HG03139 (cell line): ENCODE measurements around the gene PDGFRB.

Experiments
- ATAC-seq: cut with Tn5 transposase; IDR thresholded peaks from one replicate; pipeline ENCODE4 v1.9.1; 2021; ENCODE audit not compliant: unreplicated experiment

Gene PDGFRB

DNA sequence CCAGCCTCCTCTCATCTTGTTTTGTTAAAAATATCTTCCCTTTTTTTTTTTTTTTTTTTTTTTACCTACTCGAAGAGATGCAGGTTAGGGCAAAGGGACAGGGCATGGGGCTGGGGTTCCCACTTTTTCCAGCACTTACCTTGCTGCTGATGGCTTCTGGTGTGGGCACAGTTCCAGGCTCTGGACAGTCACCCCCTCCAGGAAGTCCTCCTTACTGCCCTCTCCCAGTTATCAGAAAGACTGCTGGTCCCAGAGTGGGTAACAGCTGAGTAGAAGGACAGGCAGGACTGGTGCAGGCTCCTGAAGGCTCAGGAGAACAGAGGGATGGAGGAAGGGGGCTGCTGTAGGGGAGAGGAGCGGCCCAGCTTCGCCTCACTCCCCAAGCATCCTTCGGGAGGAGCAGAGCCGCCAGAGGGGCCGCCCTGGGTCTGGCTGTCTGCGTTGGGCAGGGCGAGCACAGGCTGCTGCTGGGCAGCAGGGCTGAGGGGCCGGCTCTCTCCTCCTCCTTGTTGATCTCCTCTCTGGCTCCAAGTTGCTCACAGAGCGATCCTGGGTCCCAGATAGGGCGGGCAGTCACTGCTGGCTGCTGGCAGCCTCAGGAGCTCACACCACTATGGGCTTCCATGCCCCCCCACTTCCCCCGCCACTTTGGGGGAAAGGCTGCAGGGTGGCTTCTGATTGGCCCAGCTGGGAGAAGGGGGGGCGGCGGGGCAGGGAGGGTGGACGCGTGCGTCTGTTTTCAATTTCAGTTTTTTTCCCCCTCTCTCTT is at the start of gene PDGFRB:
PDGFRB (minus strand) TSS at position 588 of the 769 bp plus-strand sequence. CDS start 18,798 bp downstream, outside the sequence.
- ATAC-seq, result peak; percentile 55

DNA sequence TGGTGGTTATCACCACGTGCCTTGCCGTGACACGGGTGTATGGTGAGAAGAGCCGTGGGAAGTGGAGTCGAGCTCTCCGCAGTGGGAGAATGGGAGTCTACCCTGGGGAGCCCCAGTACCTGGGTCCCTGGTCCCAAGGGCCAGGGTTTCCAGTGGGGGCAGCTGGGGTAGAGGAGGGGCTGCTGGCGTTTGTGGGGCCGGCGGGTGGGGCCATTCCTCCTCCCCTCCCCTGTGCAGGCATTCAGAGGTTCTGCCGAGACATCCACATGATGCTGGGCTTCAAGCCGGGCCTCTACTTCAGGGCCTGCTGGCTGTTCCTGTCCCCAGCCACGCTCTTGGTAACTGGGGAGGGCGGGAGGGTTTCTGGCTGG is 48.9 kb upstream of the PDGFRB start:
- no peak for ATAC-seq

DNA sequence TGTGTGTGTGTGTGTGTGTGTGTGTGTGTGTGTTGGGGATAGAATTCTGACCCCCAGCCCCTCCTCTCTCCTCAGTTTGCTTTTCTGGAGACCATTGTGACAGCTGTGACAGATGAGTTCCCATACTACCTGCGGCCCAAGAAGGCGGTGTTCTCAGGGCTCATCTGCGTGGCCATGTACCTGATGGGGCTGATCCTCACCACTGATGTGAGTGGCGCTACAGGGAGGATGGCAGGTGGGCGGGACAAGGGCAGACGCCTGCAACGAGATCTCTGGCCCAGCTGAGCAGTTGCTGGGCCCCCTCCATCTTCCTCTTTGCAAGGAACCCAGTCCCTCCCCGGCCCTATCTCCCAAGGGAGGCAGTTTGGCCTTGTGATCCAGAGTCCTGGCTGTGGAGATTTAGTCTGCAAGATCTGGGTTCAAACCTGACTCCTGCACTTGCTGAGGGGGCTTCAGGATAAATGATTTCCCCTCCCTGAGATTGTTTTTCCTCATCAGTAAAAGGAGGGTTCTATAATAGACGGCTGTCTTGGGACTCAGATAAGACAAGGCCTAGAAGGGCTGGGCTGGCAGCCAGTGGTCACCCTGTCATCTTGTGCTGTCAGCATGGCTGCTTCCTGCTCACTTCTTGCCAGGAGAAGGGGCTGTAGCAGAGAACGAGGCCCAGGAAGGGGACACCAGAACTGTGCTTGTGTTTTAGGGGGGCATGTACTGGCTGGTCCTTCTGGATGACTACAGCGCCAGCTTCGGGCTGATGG is 48.4 kb upstream of the PDGFRB start:
- no peak for ATAC-seq

DNA sequence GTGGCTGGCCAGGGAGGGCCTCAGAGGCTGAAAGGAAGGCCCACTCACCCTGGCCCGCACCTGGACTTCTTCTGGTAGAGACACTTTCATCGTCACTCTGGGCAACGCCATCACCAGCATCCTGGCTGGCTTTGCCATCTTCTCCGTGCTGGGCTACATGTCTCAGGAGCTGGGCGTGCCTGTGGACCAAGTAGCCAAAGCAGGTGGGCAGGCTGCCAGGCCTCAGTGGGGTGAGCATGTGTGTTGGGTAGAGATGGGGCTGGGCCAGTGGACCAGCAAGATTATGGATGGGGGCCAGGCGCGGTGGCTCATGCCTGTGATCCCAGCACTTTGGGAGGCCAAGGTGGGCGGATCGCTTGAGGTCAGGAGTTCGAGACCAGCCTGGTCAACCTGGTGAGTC is 46.9 kb upstream of the PDGFRB start:
- ATAC-seq, result no peak

DNA sequence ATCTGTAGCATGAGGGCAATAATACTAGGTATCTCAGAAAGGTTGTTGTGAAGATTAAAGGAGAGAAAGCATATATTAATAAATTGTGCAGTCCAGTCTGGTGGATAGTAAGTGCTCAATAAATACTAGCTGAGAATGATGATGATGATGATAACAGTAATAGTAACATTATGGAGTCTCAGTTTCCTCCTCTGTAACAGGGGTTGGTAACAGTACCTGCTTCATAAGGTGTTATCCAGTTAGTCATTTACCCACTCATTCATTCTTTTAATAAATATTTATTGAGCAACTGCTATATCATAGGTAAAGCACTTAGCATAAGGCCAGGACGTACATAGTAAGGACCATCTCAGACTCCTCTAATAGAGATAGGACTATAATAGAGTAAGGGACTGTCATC is 41.8 kb upstream of the PDGFRB start:
- no peak for ATAC-seq

- ATAC-seq, result no peak
Observed at GRCh38 chr5:150196986-150197385, 41.3 kb upstream of the PDGFRB start.

- ATAC-seq, result no peak
Observed at GRCh38 chr5:150196514-150196913, 40.9 kb upstream of the PDGFRB start.

- no peak for ATAC-seq
Observed at GRCh38 chr5:150195736-150196485, 40.3 kb upstream of the PDGFRB start.

DNA sequence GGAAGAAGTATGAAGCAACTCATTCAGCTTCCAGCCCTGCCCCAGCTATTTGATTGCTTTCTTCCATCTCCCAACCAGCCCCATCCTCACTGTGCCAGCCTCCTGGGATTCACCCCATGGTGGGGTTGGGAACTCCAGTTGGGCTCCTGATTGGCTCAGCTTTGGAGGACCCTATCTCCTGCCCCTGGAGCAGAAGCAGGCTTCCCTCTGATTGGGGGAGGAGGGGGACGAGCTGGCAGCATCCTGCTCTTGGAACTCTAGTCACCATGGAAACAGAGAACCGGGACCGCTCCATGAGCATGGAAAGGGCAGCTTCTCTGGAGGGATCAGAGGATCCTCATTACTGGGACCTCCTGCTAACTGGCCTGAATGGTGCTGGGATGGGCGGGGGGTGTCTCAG is 36.8 kb upstream of the PDGFRB start:
- ATAC-seq, result no peak

DNA sequence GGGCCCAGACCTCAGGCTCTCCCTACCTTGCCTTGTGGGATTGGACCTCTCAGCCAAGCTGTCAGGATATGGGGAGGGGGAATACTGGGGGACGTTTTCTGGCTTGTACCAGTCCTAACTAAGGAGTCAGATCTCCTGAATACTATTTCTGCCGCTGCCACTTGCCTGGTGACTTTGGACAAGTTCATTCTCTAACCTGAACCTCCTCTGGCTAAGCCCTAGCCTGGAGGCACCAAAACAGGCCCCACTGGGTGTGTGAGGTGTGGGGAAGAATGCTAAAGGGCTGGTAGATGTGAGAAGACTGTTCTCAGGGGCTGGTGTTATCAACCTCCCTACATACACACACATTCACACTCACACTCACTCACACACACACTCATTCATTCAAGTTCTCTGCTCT is 35.3 kb upstream of the PDGFRB start:
- ATAC-seq, result no peak

GRCh38 chr5:150190503-150190979 is 34.9 kb upstream of the PDGFRB start:
- ATAC-seq, result no peak

DNA sequence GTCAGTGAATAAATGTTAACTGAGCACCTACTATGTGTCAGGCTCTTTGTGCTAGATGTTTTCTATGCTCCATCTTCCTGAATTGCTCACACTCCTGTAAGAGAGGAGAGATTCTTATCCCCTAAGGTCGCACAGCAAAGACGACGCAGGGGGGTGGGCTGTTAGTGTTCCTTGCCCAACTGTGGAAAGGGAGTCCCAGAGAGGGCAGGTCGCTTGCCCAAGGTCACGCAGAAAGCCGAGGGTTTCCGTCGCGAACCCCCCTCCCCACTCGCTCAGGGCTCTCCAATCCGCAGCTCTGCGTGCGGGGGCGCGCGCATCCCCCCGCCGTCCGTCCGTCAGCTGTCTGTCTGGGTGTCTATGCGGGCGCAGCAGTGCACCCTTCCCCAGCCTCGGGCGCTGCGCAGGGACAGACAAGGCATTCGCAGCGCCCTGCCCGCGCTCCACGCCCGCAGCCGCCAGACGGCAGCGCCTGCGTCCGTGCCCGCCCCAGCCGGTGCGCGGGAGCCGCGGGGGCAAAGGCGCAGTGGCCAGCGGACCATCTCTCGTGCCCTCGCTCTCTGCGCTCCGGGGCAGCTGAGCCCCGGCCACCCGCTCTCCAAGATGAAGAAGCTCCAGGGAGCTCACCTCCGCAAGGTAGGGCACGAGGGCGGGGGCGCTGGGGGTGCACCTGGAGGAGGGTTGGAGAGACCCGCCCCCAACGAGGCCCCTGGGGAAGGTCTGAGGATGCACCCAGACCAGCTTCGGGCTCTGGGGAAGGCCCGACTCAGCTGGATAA is 34.3 kb upstream of the PDGFRB start, which contains the start of gene SLC6A7:
SLC6A7 (plus strand) TSS at position 335 of the 775 bp plus-strand sequence; CDS start at position 601, 266 bp downstream.
- no peak for ATAC-seq

GRCh38 chr5:150189326-150189725 is 33.7 kb upstream of the PDGFRB start:
- no peak for ATAC-seq

DNA sequence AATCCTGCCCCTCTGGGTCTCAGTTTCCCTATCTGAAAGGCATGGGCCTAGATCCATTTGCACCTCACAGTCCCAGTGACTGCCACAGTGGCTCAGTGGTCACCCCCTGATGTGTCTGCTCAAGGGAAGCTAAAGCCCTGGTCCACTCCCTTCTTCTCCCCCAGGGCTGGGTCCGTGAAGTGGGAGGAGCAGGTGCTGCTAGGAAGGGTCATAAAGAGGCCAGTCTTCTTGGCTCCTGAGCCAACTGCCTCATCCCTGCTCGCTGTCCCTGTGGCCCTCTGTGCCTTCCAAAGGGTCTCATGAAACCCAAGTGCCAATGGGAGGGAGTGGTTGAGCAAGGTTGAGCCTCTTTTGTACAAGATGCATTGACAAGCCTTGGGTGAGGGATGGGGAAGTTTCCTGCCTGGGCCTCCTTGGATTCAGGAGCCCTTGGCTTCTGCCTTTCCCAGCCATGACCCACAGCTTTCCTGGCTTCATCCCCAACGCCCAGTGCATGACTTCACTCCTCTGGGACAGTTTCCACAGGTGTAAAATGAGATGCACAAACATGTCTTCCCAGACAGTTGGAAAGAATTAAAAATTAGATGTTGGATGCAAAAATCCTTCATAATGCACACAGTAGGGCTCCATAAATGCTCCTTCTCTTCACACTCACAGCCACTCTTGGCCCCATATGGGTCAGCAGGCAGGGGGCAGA is 32.6 kb upstream of the PDGFRB start:
- no peak for ATAC-seq

DNA sequence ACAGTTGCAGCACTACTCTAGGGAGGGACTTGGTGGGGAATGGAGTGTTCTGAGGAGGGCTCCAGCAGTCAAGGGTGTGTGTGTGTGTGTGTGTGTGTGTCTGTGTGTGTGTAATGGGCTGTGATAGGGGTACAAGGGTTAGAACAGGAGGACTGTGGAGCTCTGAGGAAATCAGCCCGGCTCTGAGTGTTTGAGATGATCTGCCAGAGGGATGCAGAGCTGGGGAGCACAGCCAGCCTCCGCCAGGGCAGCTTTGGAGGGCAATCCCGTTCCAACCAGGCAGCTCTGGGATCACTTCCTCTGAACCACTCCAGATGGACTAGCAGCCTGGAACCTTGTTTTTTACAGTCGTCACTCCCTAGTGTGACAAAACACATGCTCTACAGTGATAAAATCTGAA is 31.3 kb upstream of the PDGFRB start:
- ATAC-seq, result no peak

GRCh38 chr5:150186137-150186536 is 30.5 kb upstream of the PDGFRB start:
- ATAC-seq, result no peak

DNA sequence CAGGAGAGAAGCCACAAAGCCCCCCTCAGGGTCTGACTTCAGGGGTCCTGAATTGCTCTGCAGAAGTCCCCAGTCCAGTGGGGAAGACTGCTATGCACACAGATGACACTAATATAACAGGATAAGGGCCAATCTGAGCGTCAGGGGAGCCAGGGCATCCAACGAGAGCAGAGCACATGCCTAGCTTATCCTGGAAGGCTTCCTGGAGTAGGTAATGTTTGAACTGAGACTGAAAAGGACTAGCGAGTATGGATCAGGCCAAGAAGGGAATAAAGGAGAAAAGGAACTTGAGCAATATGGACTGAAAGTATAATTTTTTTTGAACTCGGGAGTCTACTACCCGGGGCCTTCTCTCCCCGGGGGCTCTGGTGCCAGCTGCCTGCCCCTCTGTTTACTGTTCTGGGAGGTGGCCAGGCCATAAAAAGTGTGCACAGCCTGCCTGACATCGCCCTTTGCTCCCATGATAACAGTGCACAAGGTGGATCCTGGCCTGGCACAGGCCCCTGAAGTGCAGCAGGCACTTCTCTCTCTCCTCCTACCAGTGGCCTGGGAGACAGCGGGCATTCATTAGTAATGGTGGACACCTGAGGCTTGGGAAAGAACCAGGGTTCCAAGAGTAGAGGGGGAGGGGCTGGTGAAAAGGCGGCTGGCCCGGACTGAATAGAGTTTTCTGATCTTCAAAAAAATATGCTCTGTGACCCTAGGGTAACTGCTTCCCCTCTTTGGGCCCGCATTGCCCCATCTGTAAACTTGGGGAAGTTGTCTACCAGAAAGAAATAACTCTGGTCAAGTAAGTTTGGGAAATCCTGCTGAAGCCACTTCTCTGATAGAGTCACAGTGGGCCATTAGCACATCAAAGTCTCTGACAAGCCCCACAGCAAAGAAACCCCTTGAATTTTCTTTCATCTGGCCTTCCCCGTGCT is 29.6 kb upstream of the PDGFRB start:
- ATAC-seq, result no peak

DNA sequence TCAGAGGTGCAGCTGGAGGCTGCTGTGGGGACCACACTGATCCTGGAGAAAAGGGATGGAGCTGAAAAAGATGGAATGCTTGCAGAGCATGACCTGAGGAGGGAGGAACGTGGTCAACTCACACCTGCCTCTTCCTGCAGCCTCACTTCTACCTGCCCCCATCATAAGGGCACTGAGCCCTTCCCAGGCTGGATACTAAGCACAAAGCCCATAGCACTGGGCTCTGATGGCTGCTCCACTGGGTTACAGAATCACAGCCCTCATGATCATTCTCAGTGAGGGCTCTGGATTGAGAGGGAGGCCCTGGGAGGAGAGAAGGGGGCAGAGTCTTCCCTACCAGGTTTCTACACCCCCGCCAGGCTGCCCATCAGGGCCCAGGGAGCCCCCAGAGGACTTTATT is 28.4 kb upstream of the PDGFRB start:
- no peak for ATAC-seq

DNA sequence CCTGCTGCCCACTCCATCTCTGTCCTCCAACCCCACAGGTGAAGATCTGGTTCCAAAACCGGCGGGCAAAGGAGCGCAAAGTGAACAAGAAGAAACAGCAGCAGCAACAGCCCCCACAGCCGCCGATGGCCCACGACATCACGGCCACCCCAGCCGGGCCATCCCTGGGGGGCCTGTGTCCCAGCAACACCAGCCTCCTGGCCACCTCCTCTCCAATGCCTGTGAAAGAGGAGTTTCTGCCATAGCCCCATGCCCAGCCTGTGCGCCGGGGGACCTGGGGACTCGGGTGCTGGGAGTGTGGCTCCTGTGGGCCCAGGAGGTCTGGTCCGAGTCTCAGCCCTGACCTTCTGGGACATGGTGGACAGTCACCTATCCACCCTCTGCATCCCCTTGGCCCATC is 27.8 kb upstream of the PDGFRB start:
- no peak for ATAC-seq
